GM23248 (cell line): ENCODE measurements around the gene ELMO3.

ENCODE experiments used
- EZH2 ChIP-seq: fragments of 200-600 bp; sonication (generic); IDR thresholded peaks from 2 replicates; pipeline ENCODE4 v1.6.1; 2018; ENCODE audit warnings: antibody characterized with exemption, mild to moderate bottlenecking; ENCODE audit not compliant: insufficient read depth, poor library complexity, severe bottlenecking
- EZH2phosphoT487 ChIP-seq: fragments of 200-600 bp; sonication (generic); IDR thresholded peaks from 2 replicates; pipeline ENCODE4 v1.6.1; 2018; ENCODE audit warnings: antibody characterized with exemption, moderate library complexity, mild to moderate bottlenecking, low read depth; ENCODE audit not compliant: insufficient read depth

DNA sequence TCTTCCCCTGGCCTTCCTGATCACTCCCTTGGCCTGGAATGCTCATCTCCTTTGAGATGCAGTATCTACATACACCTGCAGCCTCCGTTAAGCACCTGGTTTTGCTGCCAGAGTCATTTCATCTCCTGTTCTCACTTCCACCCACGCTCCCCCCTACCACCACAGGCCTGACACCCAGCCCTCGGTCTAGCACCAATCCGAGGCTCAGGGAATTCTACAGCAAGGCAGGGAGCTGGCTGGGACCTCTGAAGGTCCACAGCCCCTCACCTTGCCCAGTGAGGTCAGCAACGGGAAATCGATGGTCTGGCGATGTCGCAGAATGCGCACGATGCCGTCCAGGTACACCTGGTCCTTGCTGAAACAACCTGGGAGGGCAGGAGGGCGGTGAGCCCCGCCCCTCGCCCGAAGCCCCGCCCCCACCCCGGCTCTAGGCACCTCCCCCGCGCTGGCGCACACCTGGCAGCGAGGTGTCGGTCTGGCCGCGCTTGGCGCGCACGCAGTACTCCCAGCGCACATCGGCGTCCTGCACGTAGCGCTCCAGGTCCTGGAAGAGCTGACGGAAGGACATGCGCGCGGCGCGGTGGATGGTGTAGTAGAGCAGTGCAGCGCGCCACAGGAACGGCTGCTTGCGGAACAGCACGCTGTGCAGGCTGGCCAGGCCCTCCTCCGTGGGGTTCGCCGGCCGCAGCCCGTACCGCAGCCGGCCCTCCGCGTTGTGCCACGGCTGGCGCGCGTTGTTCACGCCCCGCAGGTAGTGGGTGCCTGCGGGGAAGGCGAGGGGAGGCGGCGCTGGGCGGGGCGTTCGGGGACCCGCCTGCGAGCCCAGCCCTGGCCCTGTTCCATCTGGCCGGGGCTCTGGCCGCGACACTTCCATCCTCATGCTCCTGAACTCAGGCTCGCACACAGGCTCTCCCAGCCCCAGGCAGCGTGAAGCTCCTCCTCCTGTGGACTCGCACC, 20.9 kb upstream of the ELMO3 start:
- TF ChIP-seq EZH2phosphoT487: no peak
- TF ChIP-seq EZH2: no peak
